PFSK-1 (cell line): Measurements from ENCODE around the gene IL17D.

ENCODE experiments used
- FOXP2 ChIP-seq: optimal IDR thresholded peaks from 2 replicates; pipeline ENCODE3; 2011; ENCODE audit warnings: borderline replicate concordance, control low read depth, inconsistent platforms; ENCODE audit not compliant: insufficient read depth; ENCODE audit errors: extremely low read length, extremely low read depth
- POLR2AphosphoS5 ChIP-seq: IDR thresholded peaks from 2 replicates; pipeline ENCODE4 v1.6.1; 2012; ENCODE audit warnings: low read depth, mild to moderate bottlenecking, control low read depth, low read length, moderate library complexity
- SIN3A ChIP-seq: IDR thresholded peaks from 2 replicates; pipeline ENCODE4 v1.6.1; 2012; ENCODE audit warnings: mild to moderate bottlenecking, low read length, moderate library complexity, borderline replicate concordance; ENCODE audit not compliant: insufficient read depth
- TAF1 ChIP-seq: IDR thresholded peaks from 2 replicates; pipeline ENCODE4 v1.6.1; 2012; ENCODE audit warnings: low read length, control low read depth, borderline replicate concordance; ENCODE audit not compliant: insufficient read depth
- TF ChIP-seq, protein P1 (sequence below), 2 experiments: IDR thresholded peaks; 2 replicates each; pipeline versions ENCODE4 v1.6.1 to v1.8.0; 2011 to 2012; ENCODE audit warnings: low read depth in 2 of 2, low read length in 2 of 2, control low read depth in 1 of 2, inconsistent platforms in 1 of 2, mild to moderate bottlenecking in 1 of 2, moderate library complexity in 1 of 2; ENCODE audit not compliant: insufficient read depth in 1 of 2

DNA sequence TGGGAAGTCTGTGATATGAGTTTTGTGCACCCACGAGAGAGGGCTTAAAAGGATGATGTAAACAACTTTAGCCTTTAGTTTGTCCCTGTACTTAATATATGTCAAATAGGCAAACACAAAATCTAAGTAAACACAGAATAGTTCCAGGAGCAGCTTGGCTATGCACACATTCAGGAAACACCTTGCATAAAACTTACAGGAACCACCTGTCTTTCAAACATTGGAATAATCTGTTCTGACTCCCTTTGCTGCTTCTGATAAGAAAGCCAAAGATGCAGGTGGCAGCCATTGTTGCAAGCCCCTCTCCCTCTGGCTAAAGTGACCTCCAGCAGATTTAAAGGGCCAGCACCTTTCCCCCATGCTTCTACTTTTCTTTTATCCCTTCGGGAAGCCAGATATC lies 65.6 kb downstream of the IL17D start:
- TF ChIP-seq, protein P1, sequence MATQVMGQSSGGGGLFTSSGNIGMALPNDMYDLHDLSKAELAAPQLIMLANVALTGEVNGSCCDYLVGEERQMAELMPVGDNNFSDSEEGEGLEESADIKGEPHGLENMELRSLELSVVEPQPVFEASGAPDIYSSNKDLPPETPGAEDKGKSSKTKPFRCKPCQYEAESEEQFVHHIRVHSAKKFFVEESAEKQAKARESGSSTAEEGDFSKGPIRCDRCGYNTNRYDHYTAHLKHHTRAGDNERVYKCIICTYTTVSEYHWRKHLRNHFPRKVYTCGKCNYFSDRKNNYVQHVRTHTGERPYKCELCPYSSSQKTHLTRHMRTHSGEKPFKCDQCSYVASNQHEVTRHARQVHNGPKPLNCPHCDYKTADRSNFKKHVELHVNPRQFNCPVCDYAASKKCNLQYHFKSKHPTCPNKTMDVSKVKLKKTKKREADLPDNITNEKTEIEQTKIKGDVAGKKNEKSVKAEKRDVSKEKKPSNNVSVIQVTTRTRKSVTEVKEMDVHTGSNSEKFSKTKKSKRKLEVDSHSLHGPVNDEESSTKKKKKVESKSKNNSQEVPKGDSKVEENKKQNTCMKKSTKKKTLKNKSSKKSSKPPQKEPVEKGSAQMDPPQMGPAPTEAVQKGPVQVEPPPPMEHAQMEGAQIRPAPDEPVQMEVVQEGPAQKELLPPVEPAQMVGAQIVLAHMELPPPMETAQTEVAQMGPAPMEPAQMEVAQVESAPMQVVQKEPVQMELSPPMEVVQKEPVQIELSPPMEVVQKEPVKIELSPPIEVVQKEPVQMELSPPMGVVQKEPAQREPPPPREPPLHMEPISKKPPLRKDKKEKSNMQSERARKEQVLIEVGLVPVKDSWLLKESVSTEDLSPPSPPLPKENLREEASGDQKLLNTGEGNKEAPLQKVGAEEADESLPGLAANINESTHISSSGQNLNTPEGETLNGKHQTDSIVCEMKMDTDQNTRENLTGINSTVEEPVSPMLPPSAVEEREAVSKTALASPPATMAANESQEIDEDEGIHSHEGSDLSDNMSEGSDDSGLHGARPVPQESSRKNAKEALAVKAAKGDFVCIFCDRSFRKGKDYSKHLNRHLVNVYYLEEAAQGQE (IDR thresholded peaks at IDR 0.05; ENCODE audit: insufficient read depth in 1 of 2, low read depth in 2 of 2, low read length in 2 of 2) = no peak
- TF ChIP-seq POLR2AphosphoS5 (no peak), TAF1 (no peak), SIN3A (no peak), FOXP2 (no peak)
